HG02678 (cell line): ENCODE measurements around the gene SCRN3.

Experiments
- ATAC-seq: cut with Tn5 transposase; IDR thresholded peaks from one replicate; pipeline ENCODE4 v1.9.1; 2021; ENCODE audit warnings: mild to moderate bottlenecking, moderate library complexity; ENCODE audit not compliant: unreplicated experiment

SCRN3 gene

GRCh38 chr2:174477759-174478158 is 82.2 kb downstream of the SCRN3 start:
- no peak for ATAC-seq
